ENCODE measurements around the gene IKZF2.

DNA sequence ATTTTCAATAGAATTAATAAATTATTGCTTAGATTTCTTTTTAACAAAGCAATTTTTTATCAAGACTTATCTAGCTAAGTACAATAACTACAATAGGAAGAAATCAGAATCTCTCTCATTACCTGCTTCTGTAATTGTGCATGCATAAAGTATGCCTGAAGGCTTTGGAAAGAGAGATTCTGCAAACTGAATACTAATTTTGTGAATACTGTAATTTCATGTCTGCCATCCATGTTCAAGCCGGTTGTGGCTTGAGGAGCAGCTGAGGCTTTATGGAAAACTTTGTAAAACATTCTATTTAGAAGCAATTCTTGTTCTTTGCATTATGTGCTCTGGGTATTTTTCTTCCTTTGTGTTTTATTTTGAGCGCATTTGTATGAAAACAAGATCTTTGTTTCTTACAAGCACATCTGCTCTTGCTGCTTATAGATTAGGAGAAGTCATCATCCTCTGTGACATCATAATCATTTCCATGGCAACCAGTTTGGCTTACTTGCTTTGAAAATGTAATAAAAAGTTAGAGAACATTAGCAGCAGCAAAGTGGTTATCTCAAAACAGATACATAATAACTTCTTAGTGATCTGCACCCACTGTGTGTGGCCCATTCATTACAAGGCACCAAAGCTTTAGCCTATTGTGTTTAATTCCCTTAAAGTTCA lies 16.0 kb upstream of the IKZF2 start:
- TF ChIP-seq, protein P1, sequence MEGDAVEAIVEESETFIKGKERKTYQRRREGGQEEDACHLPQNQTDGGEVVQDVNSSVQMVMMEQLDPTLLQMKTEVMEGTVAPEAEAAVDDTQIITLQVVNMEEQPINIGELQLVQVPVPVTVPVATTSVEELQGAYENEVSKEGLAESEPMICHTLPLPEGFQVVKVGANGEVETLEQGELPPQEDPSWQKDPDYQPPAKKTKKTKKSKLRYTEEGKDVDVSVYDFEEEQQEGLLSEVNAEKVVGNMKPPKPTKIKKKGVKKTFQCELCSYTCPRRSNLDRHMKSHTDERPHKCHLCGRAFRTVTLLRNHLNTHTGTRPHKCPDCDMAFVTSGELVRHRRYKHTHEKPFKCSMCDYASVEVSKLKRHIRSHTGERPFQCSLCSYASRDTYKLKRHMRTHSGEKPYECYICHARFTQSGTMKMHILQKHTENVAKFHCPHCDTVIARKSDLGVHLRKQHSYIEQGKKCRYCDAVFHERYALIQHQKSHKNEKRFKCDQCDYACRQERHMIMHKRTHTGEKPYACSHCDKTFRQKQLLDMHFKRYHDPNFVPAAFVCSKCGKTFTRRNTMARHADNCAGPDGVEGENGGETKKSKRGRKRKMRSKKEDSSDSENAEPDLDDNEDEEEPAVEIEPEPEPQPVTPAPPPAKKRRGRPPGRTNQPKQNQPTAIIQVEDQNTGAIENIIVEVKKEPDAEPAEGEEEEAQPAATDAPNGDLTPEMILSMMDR (IDR thresholded peaks at IDR 0.05), result no peak
- TF ChIP-seq POLR2A (IDR thresholded peaks at IDR 0.05), result no peak

Measured in ovary (tissue), 3 donors.